Breast epithelium (tissue), 3 donors: ENCODE measurements around the gene MFRP.
A peak's percentile ranks its signal among the peaks of the same experiment; 100 is the strongest.

Experiments used
- CTCF ChIP-seq, 3 donors: fragments of 450-650 bp; IDR thresholded peaks; one replicate each; pipeline ENCODE4 v1.5.1; 2016 to 2017; ENCODE audit warnings: antibody characterized with exemption in 3 of 3, mild to moderate bottlenecking in 3 of 3, moderate library complexity in 3 of 3
- POLR2A ChIP-seq: fragments of 450-650 bp; IDR thresholded peaks from one replicate; pipeline ENCODE4 v1.6.1; 2016; ENCODE audit warnings: antibody characterized with exemption, mild to moderate bottlenecking, moderate library complexity
- POLR2AphosphoS5 ChIP-seq, 3 donors: sonication (generic); formaldehyde crosslinking; IDR thresholded peaks; one replicate each; pipeline ENCODE4 v1.6.1; 2017; ENCODE audit warnings: antibody characterized with exemption in 3 of 3

- TF ChIP-seq CTCF (IDR thresholded peaks at IDR 0.05): peak; percentile 17 to 67 (median 22)
- TF ChIP-seq POLR2A: no peak
- peak in 2 of 3 donors; percentile 24 to 66 for TF ChIP-seq POLR2AphosphoS5 (IDR thresholded peaks at IDR 0.05)
Observed at GRCh38 chr11:119315131-119316015, 31.1 kb downstream of the MFRP start.
